Stomach (tissue), 9 donors: ENCODE data around the gene RPH3AL. TPM values are rescaled to one million over a fixed set of nuclear protein-coding genes. Genes with fewer than 3 reads are reported as not detected.

Source experiments
- DNase-seq, 2 donors: peaks; one replicate each; pipeline versions ENCODE4 v3.0.0 to v3.0.0-alpha.2; 2013 to 2019
- H3K27ac ChIP-seq, 5 donors: fragments of 200-600 bp in 4 of 5; sonication (generic) in 4 of 5; one replicate each; pipeline ENCODE4 v1.5.1; 2013 to 2019; ENCODE audit warnings: mild to moderate bottlenecking in 1 of 5, moderate library complexity in 1 of 5
- H3K27me3 ChIP-seq, 3 donors: fragments of 200-600 bp; sonication (generic); one replicate each; pipeline ENCODE4 v1.5.1; 2017 to 2019; ENCODE audit warnings: mixed run types in 1 of 3
- H3K36me3 ChIP-seq, 4 donors: fragments of 200-600 bp; sonication (generic); 1 replicate in 3 of 4; 2 replicates in 1 of 4; pipeline ENCODE4 v1.5.1; 2016 to 2019
- H3K4me1 ChIP-seq, 4 donors: fragments of 200-600 bp; sonication (generic); one replicate each; pipeline ENCODE4 v1.5.1; 2016 to 2019
- H3K4me3 ChIP-seq, 4 donors: fragments of 200-600 bp; sonication (generic) in 3 of 4; one replicate each; pipeline ENCODE4 v1.5.1; 2016 to 2019; ENCODE audit warnings: mild to moderate bottlenecking in 1 of 4
- H3K9me3 ChIP-seq, 4 donors: fragments of 200-600 bp; sonication (generic); one replicate each; pipeline ENCODE4 v1.5.1; 2016 to 2019
- CTCF ChIP-seq, 7 experiments: fragments of 450-650 bp in 4 of 7; fragments of 200-600 bp in 3 of 7; sonication (generic) in 3 of 7; IDR thresholded peaks; one replicate each; pipeline ENCODE4 v1.5.1; 2016 to 2019; ENCODE audit warnings: antibody characterized with exemption in 7 of 7, control low read depth in 2 of 7, mild to moderate bottlenecking in 1 of 7
- EP300 ChIP-seq: sonication (generic); formaldehyde crosslinking; IDR thresholded peaks from one replicate; pipeline ENCODE4 v1.6.1; 2017; ENCODE audit warnings: antibody characterized with exemption
- POLR2A ChIP-seq, 4 donors: fragments of 450-650 bp; IDR thresholded peaks; one replicate each; pipeline ENCODE4 v1.6.1; 2016; ENCODE audit warnings: antibody characterized with exemption in 4 of 4, control low read depth in 2 of 4, mild to moderate bottlenecking in 1 of 4, moderate library complexity in 1 of 4
- POLR2AphosphoS5 ChIP-seq, 3 donors: sonication (generic); formaldehyde crosslinking; IDR thresholded peaks; one replicate each; pipeline ENCODE4 v1.6.1; 2016; ENCODE audit warnings: antibody characterized with exemption in 3 of 3
- WGBS, 5 donors: extraction: QIAGEN DNeasy Blood & Tissue Kit in 3 of 5; methylation state at CpG; one replicate each; pipeline versions ENCODE4 v1.1.5 to v1.1.7; 2013 to 2018; 5-methylcytosine and 5-hydroxymethylcytosine counted together
- intact Hi-C: fragments of 100-400 bp; cut with DNase I; formaldehyde crosslinking; loops from one replicate; pipeline ENCODE4 v1.15.1; 2023; ENCODE audit warnings: low total_unique reads
- polyA plus RNA-seq, 3 donors: library from polyadenylated mRNA; stranded (reverse); fragments of 200-250 nt; gene quantifications; one replicate each; pipeline ENCODE4 v1.2.3, GENCODE V29; 2013
- total RNA-seq, 5 donors: library from RNA; depleted of rRNA; stranded (reverse); fragments of >200 nt; gene quantifications; one replicate each; pipeline versions ENCODE4 v1.1.0 to v1.2.3, GENCODE V29; 2014 to 2016
- donor health status: healthy with polysubstance abuse.
- donor health status: Bipolar disorder and iron deficiency.
- donor health status: healthy.

The RPH3AL gene
- total and polyA plus RNA-seq, 8 donors: 4.9 to 38.5 (median 17.4) TPM

- no peak overlapping the region for H3K4me3 ChIP-seq
- no peaks in the 10 kb centered on the region for H3K27me3 ChIP-seq
- H3K36me3 ChIP-seq: peaks cover 0 to 51% (median 25%) of the 10 kb centered on the region in 4 donors
- no peaks in the 10 kb centered on the region for H3K9me3 ChIP-seq
- TF ChIP-seq EP300 (no peak), CTCF (IDR thresholded peaks at IDR 0.05) (no peak), POLR2AphosphoS5 (IDR thresholded peaks at IDR 0.05) (no peak), POLR2A (IDR thresholded peaks at IDR 0.05) (no peak)
- 83 to 92% (median 85%) methylated on average over 28 of the region's 28 CpGs for WGBS, 5 donors
- H3K27ac ChIP-seq: no peak overlapping the region
- no peaks in the 10 kb centered on the region for H3K4me1 ChIP-seq
- intact Hi-C loops: no loop called here
- no peak for DNase-seq
These were observed 69.4 kb downstream of the RPH3AL start for GRCh38 chr17:282912-283882.

GRCh38 chr17:282000-282911, 70.4 kb downstream of the RPH3AL start:
- Histone ChIP-seq H3K36me3 (peaks cover 0 to 54% (median 25%) of the 10 kb centered on the region in 4 donors), H3K27ac (no peak overlapping the region), H3K4me3 (no peak overlapping the region), H3K27me3 (no peaks in the 10 kb centered on the region), H3K9me3 (no peaks in the 10 kb centered on the region), H3K4me1 (no peaks in the 10 kb centered on the region)
- TF ChIP-seq CTCF (IDR thresholded peaks at IDR 0.05) (no peak), POLR2AphosphoS5 (IDR thresholded peaks at IDR 0.05) (no peak), EP300 (no peak), POLR2A (IDR thresholded peaks at IDR 0.05) (no peak)
- intact Hi-C loops: no loop called here
- WGBS, 5 donors: 80 to 87% (median 85%) methylated on average over 32 of the region's 32 CpGs
- no peak for DNase-seq

- no peak for DNase-seq
- no peak overlapping the region for H3K27ac ChIP-seq
- no peaks in the 10 kb centered on the region for H3K27me3 ChIP-seq
- TF ChIP-seq CTCF (IDR thresholded peaks at IDR 0.05) (no peak), POLR2AphosphoS5 (IDR thresholded peaks at IDR 0.05) (no peak), POLR2A (IDR thresholded peaks at IDR 0.05) (no peak)
- WGBS, 5 donors: 86 to 93% (median 92%) methylated on average over 21 of the region's 21 CpGs
- no peaks in the 10 kb centered on the region for H3K4me1 ChIP-seq
- H3K4me3 ChIP-seq: no peak overlapping the region
- no peaks in the 10 kb centered on the region for H3K9me3 ChIP-seq
- H3K36me3 ChIP-seq: peaks cover 0 to 54% (median 25%) of the 10 kb centered on the region in 4 donors
- intact Hi-C loops: no loop called here
These were observed 71.1 kb downstream of the RPH3AL start for GRCh38 chr17:281365-281999.

GRCh38 chr17:280901-281300, 71.7 kb downstream of the RPH3AL start:
- Histone ChIP-seq H3K4me3 (no peak overlapping the region), H3K27ac (no peak overlapping the region), H3K27me3 (no peaks in the 10 kb centered on the region), H3K9me3 (no peaks in the 10 kb centered on the region), H3K36me3 (peaks cover 0 to 54% (median 24%) of the 10 kb centered on the region in 4 donors), H3K4me1 (no peaks in the 10 kb centered on the region)
- intact Hi-C loops: no loop called here
- DNase-seq: peak in 1 of 2 donors; percentile 15
- 82 to 91% (median 89%) methylated on average over 9 of the region's 9 CpGs for WGBS, 5 donors
- TF ChIP-seq POLR2A (IDR thresholded peaks at IDR 0.05) (no peak), POLR2AphosphoS5 (IDR thresholded peaks at IDR 0.05) (no peak), EP300 (no peak), CTCF (IDR thresholded peaks at IDR 0.05) (no peak)
